KMS-11 (cell line): Measurements from ENCODE around the gene AKAP13.

ENCODE experiments used
- H2AFZ ChIP-seq: fragments of 200-600 bp; sonication (generic); 2 replicates; pipeline ENCODE4 v1.6.1; 2016; ENCODE audit warnings: antibody characterized with exemption, mixed run types, low read depth
- H3K27ac ChIP-seq: fragments of 200-600 bp; sonication (generic); 2 replicates; pipeline ENCODE4 v1.6.1; 2016; ENCODE audit warnings: mild to moderate bottlenecking, mixed run types
- H3K27me3 ChIP-seq: fragments of 200-600 bp; sonication (generic); 2 replicates; pipeline ENCODE4 v1.6.1; 2017; ENCODE audit warnings: mild to moderate bottlenecking, low read depth, mixed run types, moderate library complexity; ENCODE audit not compliant: insufficient read depth
- H3K36me3 ChIP-seq: fragments of 200-600 bp; sonication (generic); 2 replicates; pipeline ENCODE4 v1.6.1; 2017; ENCODE audit warnings: mild to moderate bottlenecking, mixed run types; ENCODE audit not compliant: insufficient read depth
- H3K4me1 ChIP-seq: fragments of 200-600 bp; sonication (generic); 2 replicates; pipeline ENCODE4 v1.6.1; 2016; ENCODE audit warnings: mild to moderate bottlenecking, low read depth, mixed run types; ENCODE audit not compliant: poor library complexity, severe bottlenecking
- H3K4me2 ChIP-seq: fragments of 200-600 bp; sonication (generic); 2 replicates; pipeline ENCODE4 v1.7.0; 2016; ENCODE audit warnings: mild to moderate bottlenecking, mixed run types
- H3K4me3 ChIP-seq: fragments of 200-600 bp; sonication (generic); IDR thresholded peaks from 2 replicates; pipeline ENCODE4 v1.6.1; 2017; ENCODE audit warnings: low read depth, low read length, mixed read lengths; ENCODE audit not compliant: insufficient read depth
- H3K79me2 ChIP-seq: fragments of 200-600 bp; sonication (generic); 2 replicates; pipeline ENCODE4 v1.6.1; 2016; ENCODE audit warnings: low read depth, mixed run types; ENCODE audit not compliant: insufficient read depth
- H3K9ac ChIP-seq: fragments of 200-600 bp; sonication (generic); 2 replicates; pipeline ENCODE4 v1.6.1; 2016; ENCODE audit warnings: mild to moderate bottlenecking, mixed run types
- H4K20me1 ChIP-seq: fragments of 200-600 bp; sonication (generic); 2 replicates; pipeline ENCODE4 v1.6.1; 2016; ENCODE audit warnings: mild to moderate bottlenecking, mixed run types; ENCODE audit not compliant: insufficient read depth
- CTCF ChIP-seq: fragments of 200-600 bp; sonication (generic); conservative IDR thresholded peaks from 2 replicates; pipeline ENCODE4 v1.6.1; 2017; ENCODE audit warnings: low read depth, mild to moderate bottlenecking, antibody characterized with exemption, low read length, moderate library complexity, mixed read lengths

The AKAP13 gene

GRCh38 chr15:85401108-85401774 lies 20.8 kb downstream of the AKAP13 start:
- Histone ChIP-seq H3K36me3 (no peaks in the 10 kb centered on the region), H3K4me1 (peaks cover 12% of the 10 kb centered on the region), H3K9ac (no peak overlapping the region), H3K4me3 (no peak overlapping the region), H4K20me1 (no peaks in the 10 kb centered on the region; the same call in 1 of the 2 replicates), H3K79me2 (peaks cover 12% of the 10 kb centered on the region), H2AFZ (no peak overlapping the region), H3K27me3 (no peaks in the 10 kb centered on the region), H3K4me2 (no peak overlapping the region), H3K27ac (no peak overlapping the region)
- TF ChIP-seq CTCF, result no peak

GRCh38 chr15:85402195-85402881 lies 21.9 kb downstream of the AKAP13 start:
- Histone ChIP-seq H3K27me3 (no peaks in the 10 kb centered on the region), H3K4me3 (no peak overlapping the region), H3K79me2 (peaks cover 7% of the 10 kb centered on the region), H2AFZ (no peak overlapping the region), H3K9ac (no peak overlapping the region), H3K4me2 (no peak overlapping the region), H3K27ac (no peak overlapping the region), H3K4me1 (peaks cover 1% of the 10 kb centered on the region), H3K36me3 (no peaks in the 10 kb centered on the region), H4K20me1 (no peaks in the 10 kb centered on the region; the same call in 1 of the 2 replicates)
- TF ChIP-seq CTCF, result no peak

DNA sequence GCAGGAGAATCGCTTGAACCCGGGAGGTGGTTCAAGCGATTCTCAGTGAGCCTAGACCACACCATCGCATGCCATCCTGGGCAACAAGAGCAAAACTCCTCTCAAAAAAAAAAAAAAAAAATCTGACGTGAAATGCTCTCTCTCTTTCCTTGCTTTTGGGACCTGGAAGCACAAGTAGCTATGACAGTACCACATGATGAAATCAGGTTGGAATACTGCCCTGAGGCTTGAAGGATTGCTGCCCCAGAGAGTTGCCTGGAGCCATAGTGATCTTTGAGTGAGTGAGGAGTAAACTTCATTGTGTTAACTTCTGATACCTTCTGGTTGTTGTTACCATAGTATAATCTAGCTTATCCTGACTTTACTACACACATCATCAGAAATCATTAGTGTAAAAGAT lies 23.3 kb downstream of the AKAP13 start:
- Histone ChIP-seq H4K20me1 (no peaks in the 10 kb centered on the region; the same call in 1 of the 2 replicates), H3K79me2 (peaks cover 7% of the 10 kb centered on the region; the same call in 1 of the 2 replicates), H3K4me2 (no peak overlapping the region), H3K4me1 (peaks cover 14% of the 10 kb centered on the region), H3K9ac (no peak overlapping the region), H3K4me3 (no peak overlapping the region), H3K27ac (no peak overlapping the region), H3K36me3 (no peaks in the 10 kb centered on the region), H2AFZ (no peak overlapping the region), H3K27me3 (no peaks in the 10 kb centered on the region)
- no peak for TF ChIP-seq CTCF

DNA sequence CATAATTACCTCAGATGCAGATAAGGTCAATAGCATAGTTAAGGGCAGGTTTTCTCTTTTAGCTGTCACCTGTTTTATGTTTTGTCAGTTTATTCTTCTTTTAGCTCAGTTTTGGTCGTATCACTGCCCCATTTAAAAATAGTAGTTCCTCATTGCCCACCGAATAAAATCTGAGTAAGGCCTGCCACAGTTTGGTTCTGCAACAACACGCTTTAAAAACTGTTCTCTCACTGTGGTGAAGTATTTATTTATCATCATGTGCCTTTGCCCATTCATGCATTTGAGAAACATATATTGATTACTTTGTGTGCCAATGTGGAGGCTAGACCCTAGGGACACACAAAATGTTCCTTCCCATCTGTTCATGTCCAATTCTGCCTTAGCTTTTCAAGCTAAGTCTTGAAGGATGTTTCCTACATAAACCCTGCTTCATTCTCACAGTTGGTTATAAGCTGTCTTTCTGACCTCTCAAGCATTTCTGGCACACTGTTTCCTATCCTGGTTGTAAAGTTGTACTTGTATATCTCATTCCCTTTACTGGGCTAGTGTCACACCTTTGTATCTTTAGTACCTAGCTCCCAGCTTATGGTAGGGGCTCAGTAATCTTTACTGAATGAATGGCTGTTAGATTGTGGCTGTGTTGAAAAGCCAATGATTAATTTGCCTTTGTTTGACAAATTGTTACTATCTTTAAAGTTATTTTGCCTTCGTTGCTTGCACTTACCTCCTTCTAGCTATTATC lies 23.9 kb downstream of the AKAP13 start:
- Histone ChIP-seq H3K27me3 (no peaks in the 10 kb centered on the region), H3K4me1 (peaks cover 16% of the 10 kb centered on the region), H4K20me1 (no peaks in the 10 kb centered on the region; the same call in 1 of the 2 replicates), H3K36me3 (no peaks in the 10 kb centered on the region), H3K4me2 (no peak overlapping the region), H3K79me2 (peaks cover 7% of the 10 kb centered on the region; the same call in 1 of the 2 replicates), H3K27ac (no peak overlapping the region), H2AFZ (no peak overlapping the region), H3K9ac (no peak overlapping the region), H3K4me3 (no peak overlapping the region)
- TF ChIP-seq CTCF, result no peak
